GM12872 (cell line): ENCODE data around the gene PTPRG.

ENCODE experiments used
- CTCF ChIP-seq: IDR thresholded peaks from 3 replicates; pipeline ENCODE4 v1.5.1; 2011; ENCODE audit warnings: low read depth, mild to moderate bottlenecking, low read length, moderate library complexity; ENCODE audit not compliant: insufficient read depth

PTPRG gene

GRCh38 chr3:62172199-62172598, 610.8 kb downstream of the PTPRG start:
- no peak for TF ChIP-seq CTCF

- no peak for TF ChIP-seq CTCF
These were observed 612.7 kb downstream of the PTPRG start for GRCh38 chr3:62173939-62174515.

GRCh38 chr3:62175161-62175560, 613.8 kb downstream of the PTPRG start:
- no peak for TF ChIP-seq CTCF

GRCh38 chr3:62178032-62178431, 616.7 kb downstream of the PTPRG start:
- TF ChIP-seq CTCF, result no peak

- no peak for TF ChIP-seq CTCF
These were observed 617.6 kb downstream of the PTPRG start for GRCh38 chr3:62178739-62179600.

GRCh38 chr3:62180514-62180913, 619.1 kb downstream of the PTPRG start:
- no peak for TF ChIP-seq CTCF

- TF ChIP-seq CTCF, result no peak
These were observed 621.7 kb downstream of the PTPRG start for GRCh38 chr3:62183087-62183486.
